ENCODE measurements around the gene PARP9.

The PARP9 gene

DNA sequence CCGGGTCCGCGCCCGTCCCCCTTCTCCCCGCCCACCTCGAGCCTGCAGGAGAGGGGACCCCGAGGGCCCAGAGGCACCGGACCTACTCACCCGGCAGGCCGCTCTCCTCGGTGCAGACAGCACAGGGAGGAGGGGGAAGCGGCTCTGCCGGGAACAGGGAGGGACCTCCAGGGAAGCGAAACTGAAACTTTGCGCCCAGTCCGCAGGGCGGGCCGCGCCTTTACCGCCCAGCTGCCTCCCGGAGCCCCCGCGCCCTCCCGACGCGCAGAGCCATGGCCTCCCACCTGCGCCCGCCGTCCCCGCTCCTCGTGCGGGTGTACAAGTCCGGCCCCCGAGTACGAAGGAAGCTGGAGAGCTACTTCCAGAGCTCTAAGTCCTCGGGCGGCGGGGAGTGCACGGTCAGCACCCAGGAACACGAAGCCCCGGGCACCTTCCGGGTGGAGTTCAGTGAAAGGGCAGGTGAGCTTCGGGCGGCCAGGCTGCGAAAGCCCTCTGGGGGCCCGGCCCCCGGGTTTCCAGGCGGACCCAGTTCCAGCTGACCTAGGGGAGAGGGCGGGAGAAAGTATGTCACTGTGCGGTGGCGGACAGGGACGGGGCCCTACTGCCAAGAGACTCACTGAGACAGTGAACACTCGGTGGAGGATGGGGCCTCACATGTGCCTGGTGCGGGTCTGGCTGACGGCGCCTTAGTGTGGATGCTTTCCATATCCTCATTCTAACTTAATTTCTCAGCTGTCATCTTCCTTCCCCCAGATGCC, at the start of gene PARP9, which contains the start of gene DTX3L:
PARP9 (minus strand) TSS at position 146 of the 758 bp plus-strand sequence. CDS start 4,680 bp downstream, outside the sequence.
DTX3L (plus strand) TSS at position 184 of the 758 bp plus-strand sequence; CDS start at position 273, 89 bp downstream.
- peak; percentile 75 for DNase-seq (ENCODE audit: low spot score)

DNA sequence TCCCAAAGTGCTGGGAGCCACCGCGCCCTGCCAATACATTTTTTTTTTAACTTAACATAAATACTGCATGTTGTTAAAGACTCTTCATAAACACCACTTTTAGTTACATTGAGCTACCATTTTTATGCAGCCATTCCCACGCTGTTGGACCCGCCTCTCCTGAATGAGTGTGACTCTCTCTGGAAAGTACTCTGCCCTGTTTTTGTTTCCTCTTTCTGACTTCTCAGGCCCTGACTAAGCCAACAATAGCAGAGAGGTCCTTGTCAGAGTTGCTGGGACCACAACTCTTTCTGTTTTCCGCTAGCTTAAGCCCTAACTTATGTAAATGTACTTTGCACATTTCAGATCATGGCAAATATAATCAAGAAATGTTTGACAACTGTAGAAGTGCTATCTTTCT, 48.6 kb upstream of the PARP9 start:
- no peak for DNase-seq (ENCODE audit: low spot score)

DNA sequence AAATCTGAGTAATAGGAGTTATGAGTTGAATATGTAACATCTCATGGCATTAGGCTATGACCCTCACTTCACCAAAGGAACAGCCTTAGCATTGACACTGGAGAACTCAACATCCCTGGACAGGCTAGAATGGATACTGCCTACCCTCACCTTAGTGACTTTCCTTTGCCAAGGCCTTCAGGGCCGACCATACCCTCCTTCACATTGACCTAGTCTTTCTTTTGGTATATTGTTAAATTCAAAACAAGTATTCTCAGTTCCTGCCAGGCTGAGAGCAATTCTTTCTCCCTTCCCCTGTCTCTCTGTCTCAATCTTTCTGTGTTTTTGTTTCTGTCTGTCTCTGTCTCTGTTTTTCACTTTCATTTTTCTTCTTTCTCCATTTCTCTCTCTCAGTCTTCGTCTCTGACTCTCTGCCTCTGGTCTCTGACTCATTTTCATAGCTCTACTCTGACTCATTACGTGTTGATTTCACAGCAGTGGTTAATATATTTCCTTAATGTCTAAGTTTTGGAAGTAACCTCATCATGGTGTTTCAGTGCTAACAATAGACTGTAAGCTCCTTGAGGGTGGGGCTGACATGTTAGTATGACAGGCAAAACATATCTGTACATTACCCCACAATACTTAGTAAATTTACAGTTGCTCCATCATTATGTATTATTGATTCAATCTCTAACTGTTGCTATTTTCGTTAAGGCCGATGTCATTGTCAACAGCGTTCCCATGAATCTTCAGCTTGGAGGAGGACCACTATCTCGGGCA, 45.9 kb upstream of the PARP9 start:
- DNase-seq (ENCODE audit: low spot score): no peak

DNA sequence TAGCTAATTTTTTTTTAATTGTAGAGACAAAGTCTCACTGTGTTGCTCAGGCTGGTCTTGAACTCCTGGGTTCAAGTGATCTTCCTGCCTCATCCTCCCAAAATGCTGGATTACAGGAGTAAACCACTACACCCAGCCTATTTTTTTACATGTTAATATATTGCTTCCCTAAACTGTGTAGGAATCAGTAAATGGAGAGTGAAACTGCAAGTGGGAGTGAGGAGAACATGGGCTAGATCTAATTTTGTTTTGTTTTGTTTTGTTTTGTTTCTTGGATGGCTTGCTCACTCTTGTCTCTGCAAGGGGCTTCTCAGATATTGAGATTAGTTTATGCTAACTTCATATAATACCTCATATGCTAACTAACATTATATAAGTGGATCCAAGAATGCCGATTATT, 44.8 kb upstream of the PARP9 start:
- DNase-seq (ENCODE audit: low spot score): no peak

DNA sequence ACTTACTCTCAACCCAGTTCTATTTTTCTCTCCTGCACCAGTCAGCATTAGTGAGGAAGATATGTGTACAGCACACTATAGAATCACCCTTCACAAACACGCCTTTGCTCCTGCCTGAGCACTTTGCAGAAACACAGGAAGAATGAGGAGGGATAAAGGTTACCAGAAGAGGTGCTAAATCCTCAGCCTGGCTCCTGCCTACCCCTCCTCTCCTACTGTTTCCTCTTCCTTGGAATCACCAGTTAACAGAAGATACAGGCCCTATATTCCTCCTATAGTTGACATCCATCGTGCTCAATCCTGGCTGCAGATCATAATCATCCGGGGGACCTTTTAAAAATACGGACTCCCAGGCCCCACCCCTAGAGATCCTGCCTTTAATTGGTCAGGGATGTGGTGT, 42.2 kb upstream of the PARP9 start:
- DNase-seq (ENCODE audit: low spot score): no peak

DNA sequence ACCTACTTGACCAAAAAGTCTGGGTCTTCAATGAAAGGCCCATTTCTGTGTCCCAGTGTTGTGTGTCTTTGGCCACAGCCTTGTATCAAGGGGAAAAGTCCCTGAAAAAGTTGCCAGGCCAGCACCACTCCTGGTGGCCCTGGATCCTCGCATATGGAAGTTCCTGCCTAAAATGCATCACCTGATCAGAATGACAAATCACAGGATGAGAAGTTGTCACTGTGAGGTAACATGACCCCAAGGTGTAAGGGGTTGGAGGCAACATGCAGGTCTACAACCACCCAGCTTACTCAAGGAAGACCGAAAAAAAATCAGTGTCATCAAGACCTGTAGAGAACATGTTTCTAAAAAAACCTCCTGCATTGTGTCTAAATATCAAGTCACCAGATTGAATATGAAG, 39.0 kb upstream of the PARP9 start:
- DNase-seq (ENCODE audit: low spot score): no peak

DNA sequence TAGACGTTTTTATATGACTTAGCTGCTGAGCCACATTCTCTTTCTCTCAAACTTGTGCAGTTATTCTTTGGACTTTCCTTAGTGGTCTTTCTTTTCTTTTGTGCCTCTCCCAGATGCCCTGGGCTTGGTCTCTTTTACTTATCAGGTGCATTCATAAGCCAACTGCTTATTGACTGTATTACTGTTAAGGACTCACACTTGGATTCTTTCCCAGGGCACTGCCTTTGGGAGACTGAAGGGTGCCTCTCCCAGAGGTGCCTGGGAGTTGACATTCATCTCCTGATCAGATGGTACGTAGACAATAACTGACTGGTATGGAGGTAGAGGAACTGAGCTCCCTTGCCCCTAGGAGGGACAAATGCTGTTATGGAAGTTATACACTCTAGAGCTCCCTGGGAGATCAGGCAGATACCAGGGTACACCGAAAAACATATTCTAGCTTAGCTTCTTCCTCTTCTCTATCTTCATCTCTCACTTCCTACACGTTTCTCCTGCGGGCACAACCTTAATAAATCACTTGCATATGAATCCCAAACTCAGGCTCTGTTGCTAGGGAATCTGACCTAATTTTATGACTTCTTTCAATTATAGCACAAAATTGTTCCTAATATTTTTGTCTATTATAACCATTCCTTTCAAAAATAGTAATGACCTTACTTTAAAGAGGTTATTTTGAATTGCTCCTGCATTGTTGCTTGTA, 38.1 kb upstream of the PARP9 start:
- DNase-seq (ENCODE audit: low spot score): no peak

DNA sequence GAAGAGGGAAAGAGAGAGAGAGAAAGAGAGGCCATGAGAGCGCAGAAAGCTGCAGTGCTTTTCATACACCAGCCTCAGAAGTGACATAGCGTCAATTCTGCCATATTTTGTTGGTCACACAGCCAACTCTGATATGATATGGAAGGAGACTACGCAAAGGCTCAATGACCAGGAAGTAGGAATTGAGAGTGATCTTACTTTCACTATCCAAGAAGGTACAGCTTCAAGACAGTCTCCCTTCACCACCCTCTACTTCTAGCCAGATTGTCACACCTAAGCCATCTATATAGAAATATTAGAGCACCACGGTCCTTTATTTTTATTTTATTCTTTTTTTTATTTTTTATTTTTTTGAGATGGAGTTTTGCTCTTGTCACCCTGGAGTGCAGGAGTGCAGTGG, 34.5 kb upstream of the PARP9 start:
- DNase-seq (ENCODE audit: low spot score): no peak

DNA sequence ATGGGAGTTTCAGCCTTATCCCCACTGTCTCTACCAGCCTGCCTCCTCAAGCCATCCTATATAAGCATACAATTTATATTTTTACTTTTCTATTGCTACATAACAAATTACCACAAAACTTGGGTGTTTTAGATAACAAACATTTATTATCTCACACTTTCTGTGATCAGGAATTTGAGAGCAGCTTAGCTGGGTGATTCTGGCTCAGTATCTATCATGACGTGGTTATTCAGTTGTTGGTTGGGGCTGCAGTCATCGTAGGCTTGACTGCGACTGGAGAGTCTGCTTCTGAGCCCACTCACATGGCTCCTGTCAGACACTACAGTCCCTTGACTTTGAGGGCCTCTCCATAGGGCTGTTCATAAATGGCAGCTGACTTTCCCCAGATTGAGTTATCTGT, 34.1 kb upstream of the PARP9 start:
- no peak for DNase-seq (ENCODE audit: low spot score)

DNA sequence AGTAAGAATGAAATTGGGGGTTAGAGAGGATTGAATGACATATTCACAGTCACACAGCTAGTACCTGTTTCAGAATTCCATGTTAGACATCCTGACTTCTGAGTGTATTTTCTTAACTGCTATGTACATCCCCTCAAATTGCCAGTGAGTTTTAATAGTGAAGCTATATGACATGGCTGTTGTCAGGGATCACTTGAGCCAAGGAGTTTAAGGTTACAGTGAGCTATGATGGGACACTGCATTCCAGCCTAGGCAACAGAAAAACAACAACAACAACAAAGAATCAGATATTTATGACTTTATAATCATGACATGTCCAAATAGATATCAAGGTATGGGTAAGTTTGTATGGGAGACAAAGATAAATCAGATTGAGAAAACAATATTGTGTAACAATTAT, 29.9 kb upstream of the PARP9 start:
- no peak for DNase-seq (ENCODE audit: low spot score)

DNA sequence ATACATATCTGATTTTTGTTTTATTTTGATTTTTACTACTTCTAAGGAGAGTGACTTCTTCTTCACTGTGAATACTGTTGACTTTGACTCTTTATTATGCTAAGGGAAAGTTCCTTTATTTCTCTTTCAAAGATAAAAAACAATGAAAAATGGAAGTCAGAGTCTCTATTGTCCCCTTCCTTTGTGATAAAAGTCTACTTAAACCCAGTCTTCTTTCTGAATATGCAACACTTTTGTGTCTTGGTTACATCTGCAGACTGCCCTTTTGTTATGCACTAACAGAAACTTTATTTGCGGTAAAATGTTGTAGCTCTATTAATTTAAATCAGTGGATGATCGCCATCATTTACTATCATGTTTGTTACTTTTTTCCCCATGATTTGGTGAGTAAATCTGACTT, 26.5 kb upstream of the PARP9 start:
- DNase-seq (ENCODE audit: low spot score): no peak

DNA sequence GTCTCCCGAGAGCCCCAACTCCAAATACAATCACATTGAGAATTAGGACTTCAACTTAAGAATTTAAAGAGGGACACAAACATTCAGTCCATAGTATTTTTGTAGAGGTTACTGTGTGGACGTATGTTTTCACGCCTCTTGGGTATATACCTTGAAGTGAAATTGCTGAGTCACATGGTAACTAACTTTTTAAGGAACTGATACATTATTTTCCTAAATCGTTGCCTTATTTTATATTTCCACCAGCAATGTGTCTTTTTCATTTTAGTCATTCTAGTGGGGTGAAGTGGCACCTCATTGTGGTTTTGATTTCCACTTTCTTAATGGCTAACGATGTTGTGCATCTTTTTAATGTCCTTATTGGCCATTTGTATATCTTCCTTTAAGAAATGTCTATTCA, 25.2 kb upstream of the PARP9 start:
- DNase-seq (ENCODE audit: low spot score): no peak

DNA sequence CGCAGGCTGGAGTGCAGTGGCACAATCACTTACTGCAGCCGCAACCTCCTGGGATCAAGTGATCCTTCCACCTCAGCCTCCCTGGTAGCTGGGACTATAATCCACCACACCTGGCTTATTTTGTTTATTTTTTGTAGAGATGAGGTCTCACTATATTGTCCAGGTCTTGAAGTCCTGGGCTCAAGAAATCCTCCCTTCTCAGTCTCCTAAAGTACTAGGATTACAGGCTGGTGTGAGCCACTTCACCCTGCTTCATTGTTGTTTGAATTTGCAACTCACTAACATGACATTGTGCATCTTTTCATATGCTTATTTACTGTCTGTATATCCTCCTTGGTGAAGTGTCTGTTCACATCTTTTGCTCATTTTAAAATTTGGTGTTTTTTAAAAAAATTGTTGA, 23.5 kb upstream of the PARP9 start:
- no peak for DNase-seq (ENCODE audit: low spot score)

DNA sequence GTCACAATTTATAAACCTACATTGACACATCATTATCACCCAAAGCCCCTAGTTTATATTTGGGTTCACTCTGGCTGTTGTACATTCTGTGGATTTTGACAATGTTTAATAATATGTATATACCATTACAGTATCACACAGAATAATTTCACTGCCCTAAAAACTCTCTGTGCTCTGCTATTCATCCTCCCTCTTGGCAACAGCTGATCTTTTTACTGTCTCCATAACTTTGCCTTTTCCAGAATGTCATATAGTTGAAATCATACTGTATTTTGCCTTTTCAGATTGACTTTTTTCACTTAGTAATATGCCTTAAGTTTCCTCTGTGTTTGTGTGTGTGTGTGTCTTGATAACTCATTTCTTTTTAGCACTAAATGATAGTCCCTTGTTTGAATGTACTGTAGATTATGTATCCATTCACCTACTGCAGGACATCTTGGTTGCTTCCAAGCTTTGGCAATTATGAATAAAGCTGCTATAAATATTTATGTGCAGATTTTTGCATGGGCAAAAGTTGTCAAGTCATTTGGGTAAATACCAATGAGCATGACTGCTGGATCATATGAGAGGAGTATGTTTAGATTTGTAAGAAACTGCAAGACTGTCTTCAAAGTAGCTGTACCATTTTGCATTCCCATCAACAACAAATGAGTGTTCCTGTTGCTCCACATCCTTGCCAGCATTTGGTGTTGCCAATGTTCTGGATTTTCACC, 22.8 kb upstream of the PARP9 start:
- no peak for DNase-seq (ENCODE audit: low spot score)

DNA sequence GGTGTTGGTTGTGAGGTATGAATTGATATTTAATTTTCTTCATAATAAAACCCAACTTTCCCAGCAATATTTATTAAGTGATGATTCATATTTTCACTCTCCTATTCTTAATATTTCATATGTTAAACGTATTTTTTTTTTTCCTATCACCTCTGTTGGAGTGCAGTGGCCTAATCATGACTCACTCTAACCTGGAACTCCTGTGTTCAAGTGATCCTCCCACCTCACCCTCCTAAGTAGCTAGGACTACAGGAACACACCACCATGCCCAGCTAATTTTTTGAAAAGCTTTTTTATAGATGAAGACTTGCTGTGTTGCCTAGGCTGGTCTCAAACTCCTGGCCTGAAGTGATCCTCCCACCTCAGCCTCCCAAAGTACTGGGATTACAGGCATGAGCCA, 22.0 kb upstream of the PARP9 start:
- DNase-seq (ENCODE audit: low spot score): no peak

DNA sequence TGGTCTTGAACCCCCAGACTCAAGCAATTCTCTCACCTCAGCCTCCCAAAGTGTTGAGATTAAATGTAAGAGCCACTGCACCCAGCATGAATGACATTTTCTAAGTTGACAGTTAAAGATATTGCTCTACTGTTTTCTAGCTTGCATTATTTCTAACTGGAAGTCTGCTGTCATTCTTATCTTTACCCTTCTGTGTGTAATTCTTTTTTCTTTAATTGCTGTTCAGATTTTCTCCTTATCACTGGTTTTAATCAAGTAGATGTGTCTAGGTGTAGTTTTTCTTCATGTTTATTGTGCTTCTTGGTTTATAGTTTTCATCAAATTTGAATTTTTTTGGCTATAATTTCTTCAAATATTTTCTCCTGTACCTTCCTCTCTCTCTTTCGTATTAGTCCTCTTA, 18.3 kb upstream of the PARP9 start:
- no peak for DNase-seq (ENCODE audit: low spot score)

DNA sequence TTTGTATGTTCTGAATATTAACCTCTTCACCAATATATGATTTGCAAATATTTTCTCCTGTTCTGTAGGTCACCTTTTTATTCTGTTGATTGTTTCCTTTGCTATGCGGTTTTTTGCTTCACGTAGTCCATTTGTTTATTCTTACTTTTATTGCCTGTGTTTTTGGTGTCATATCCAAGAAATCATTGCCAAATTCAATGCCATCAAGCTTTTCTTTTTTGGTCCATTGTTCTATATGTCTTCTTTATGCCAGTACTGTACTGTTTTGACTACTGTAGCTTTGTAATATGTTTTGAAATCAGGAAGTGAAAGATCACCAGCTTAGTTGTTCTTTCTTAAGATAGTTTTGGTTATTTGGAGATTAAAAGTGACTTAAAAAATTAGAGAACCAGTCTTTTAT, 17.5 kb upstream of the PARP9 start:
- DNase-seq (ENCODE audit: low spot score): no peak

DNA sequence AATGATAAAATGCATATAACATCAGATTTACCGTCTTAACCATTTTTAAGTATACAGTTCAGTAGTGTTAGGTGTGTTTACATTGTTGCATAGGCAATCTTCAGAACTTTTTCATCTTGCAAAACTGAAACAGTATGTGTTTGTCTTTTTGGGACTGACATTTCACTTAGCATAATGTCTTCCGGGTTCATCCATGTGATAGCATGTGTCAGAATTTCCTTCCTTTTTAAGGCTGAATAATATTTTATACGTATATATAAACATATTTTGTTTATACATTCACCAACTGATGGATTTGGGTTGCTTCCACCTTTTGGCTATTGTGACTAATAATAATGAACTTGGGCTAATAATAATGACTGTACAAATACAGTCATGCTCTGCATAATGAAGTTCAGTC, 16.4 kb upstream of the PARP9 start:
- no peak for DNase-seq (ENCODE audit: low spot score)

DNA sequence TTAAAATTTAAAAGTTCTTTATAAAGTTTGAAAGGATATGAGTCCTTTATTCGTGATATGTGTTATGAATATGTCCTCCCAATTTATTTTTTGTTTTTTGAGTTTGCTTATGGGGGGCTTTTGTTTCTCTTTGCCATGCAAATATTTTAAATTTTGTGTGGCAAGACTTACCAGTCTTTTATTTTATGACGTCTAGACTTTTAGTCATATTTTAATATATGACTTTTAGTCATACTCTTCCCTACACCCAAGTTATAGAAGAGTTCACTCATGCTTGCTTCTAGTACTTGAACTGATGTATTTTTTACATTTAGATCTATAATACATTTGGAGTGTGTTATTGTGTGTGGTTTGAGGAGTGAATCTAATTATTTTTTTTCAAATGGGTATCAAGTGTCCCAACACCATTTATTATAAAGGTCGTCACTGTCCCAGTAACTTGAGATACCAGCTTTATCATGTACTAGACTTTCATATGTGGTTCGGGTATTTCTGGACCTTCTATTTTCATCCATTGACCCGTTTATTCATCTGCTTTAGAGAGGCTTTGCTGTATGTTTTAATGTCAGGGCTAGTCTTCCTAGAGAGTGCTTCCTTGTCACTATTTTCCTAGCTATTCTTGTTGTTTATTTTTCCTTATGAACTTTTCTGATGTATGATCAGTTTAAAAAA, 14.1 kb upstream of the PARP9 start:
- DNase-seq (ENCODE audit: low spot score): no peak

DNA sequence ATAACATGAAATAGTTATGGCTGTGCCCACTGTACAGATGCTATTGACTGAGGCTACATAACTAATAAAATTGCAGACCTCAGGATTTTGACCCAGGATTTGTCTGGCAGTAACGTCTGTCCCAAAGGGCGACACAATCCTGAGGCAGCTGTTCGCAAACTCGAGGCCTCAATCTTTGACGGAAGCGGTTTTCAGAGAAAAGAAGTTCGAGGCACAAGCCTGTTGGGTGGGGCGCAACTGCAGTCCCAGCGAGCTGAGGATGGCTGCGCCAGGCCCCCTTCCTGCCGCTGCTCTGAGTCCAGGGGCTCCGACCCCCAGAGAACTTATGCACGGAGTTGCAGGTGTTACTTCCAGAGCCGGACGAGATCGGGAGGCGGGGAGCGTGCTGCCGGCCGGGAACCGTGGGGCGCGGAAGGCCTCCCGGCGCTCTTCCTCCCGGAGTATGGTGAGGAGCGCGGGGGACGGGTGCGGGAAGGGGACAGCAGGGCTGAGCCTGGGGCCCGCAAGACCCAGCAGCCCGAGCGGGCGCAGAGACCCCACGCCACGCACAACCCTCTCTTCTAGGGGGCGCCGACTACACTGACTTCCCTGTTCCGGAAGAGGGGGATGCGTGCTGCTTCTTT, 13.4 kb upstream of the PARP9 start, which contains the start of gene PARP15:
PARP15 (plus strand) TSS at position 242 of the 623 bp plus-strand sequence; CDS start at position 260, 18 bp downstream.
- DNase-seq (ENCODE audit: low spot score): no peak

All from hematopoietic multipotent progenitor cell treated with erythropoietin and hydrocortisone succinate and interleukin-3 and kit ligand, for 17 days (in vitro differentiated cells).